Neural progenitor cell (in vitro differentiated cells): ENCODE measurements around the gene ARHGEF4.

Experiments used
- EZH2phosphoT487 ChIP-seq: fragments of 200-600 bp; sonication (generic); IDR thresholded peaks from 2 replicates; pipeline ENCODE4 v1.6.1; 2017; ENCODE audit warnings: antibody characterized with exemption
- TF ChIP-seq, protein P1 (sequence below): fragments of 200-600 bp; sonication (generic); IDR thresholded peaks from 2 replicates; pipeline ENCODE4 v1.5.1; 2017; ENCODE audit warnings: antibody characterized with exemption, mild to moderate bottlenecking

DNA sequence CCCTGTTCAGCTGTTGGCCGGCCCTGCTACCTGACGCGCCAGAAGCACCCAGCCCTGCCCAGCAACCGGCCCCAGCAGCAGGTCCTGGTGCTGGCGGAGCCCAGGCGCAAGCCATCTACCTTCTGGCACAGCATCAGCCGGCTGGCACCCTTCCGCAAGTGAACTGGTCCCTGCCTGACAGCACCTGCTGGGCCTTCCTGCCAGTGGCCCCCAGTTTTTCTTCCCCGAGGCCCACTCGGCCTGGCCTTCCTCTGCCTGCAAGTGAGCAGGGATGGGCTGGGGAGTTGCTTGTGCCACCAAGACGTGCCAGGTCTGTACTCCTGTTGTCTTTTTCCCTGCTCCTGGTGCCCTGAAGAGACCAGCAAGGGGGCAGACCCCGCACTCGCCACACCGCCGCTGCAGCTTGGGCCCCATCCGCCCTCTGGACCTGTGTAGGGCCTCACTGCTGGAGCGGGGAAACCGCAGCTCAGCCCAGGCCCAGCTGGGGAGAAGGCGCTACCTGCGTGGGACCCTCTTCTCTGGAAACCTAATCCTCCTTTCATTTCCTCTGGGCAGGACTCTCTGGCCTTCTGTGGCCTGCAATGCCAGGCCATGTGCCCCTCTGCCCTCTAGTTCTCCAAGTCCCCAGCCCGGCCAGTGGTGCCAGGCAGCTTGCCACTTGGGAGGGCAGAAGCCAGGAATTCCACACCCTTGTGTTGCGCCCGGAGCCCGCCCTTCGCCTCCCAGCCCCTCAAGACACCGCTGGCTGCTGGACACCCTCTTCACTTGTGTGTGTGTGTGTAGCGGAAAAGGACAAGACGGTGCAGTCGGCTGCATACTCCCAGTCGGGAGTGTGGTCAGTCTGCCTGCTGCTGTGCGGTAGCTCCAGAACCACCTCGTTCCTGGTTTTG is 209.6 kb downstream of the ARHGEF4 start:
- TF ChIP-seq, protein P1, sequence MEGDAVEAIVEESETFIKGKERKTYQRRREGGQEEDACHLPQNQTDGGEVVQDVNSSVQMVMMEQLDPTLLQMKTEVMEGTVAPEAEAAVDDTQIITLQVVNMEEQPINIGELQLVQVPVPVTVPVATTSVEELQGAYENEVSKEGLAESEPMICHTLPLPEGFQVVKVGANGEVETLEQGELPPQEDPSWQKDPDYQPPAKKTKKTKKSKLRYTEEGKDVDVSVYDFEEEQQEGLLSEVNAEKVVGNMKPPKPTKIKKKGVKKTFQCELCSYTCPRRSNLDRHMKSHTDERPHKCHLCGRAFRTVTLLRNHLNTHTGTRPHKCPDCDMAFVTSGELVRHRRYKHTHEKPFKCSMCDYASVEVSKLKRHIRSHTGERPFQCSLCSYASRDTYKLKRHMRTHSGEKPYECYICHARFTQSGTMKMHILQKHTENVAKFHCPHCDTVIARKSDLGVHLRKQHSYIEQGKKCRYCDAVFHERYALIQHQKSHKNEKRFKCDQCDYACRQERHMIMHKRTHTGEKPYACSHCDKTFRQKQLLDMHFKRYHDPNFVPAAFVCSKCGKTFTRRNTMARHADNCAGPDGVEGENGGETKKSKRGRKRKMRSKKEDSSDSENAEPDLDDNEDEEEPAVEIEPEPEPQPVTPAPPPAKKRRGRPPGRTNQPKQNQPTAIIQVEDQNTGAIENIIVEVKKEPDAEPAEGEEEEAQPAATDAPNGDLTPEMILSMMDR = no peak
- TF ChIP-seq EZH2phosphoT487 = no peak
